ENCODE data around the gene XYLT1. TPM values are rescaled to one million over a fixed set of nuclear protein-coding genes. Genes with fewer than 3 reads are reported as not detected.
A peak's percentile ranks its signal among the peaks of the same experiment; 100 is the strongest.

Gene XYLT1
- total RNA-seq, 1 donor from 2014 or later = 12.3 TPM

GRCh38 chr16:17469741-17470181 is 999 bp downstream of the XYLT1 start:
- H3K27ac Mint-ChIP-seq = peak overlapping the region; percentile 78
- H3K4me1 Mint-ChIP-seq (ENCODE audit: low read depth) = peaks cover 36% of the 10 kb centered on the region
- peaks cover 35% of the 10 kb centered on the region for H3K27me3 Mint-ChIP-seq
- H3K36me3 Mint-ChIP-seq (ENCODE audit: insufficient read depth) = peaks cover 3% of the 10 kb centered on the region
- no peaks in the 10 kb centered on the region for H3K9me3 Mint-ChIP-seq (ENCODE audit: low read depth)
- no peak for DNase-seq (ENCODE audit: low spot score, unreplicated experiment)
- TF ChIP-seq CTCF (IDR thresholded peaks at IDR 0.05; ENCODE audit: unreplicated experiment) = no peak
- H3K4me3 Mint-ChIP-seq (ENCODE audit: low read depth) = peak overlapping the region; percentile 78

GRCh38 chr16:17469011-17469740 is 1.6 kb downstream of the XYLT1 start:
- Mint-ChIP-seq H3K27ac (peak overlapping the region; percentile 78), H3K27me3 (peaks cover 30% of the 10 kb centered on the region), H3K4me3 (ENCODE audit: low read depth) (peak overlapping the region; percentile 78), H3K9me3 (ENCODE audit: low read depth) (no peaks in the 10 kb centered on the region), H3K4me1 (ENCODE audit: low read depth) (peaks cover 36% of the 10 kb centered on the region), H3K36me3 (ENCODE audit: insufficient read depth) (peaks cover 3% of the 10 kb centered on the region)
- no peak for DNase-seq (ENCODE audit: low spot score, unreplicated experiment)
- TF ChIP-seq CTCF (IDR thresholded peaks at IDR 0.05; ENCODE audit: unreplicated experiment) = no peak

DNA sequence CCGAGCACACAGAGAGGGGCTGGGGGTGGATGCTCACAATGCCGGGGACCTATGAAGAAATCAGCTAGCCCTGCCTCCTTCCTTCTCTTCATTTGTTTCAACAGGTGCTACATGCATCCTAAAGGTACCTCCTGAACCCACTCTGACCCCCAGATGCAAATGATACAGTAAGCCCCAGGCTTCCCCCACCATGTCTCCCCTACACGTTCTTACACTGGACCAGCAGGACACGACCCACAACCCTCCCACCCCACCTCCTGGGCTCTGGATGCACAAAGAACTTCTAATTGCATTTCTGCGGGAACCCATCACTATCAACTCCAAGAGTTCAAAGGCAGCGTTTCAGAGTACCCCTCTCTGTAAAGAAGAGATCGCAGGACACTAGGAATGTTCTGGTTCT is 2.1 kb downstream of the XYLT1 start:
- H3K4me1 Mint-ChIP-seq (ENCODE audit: low read depth) = peaks cover 36% of the 10 kb centered on the region
- DNase-seq (ENCODE audit: low spot score, unreplicated experiment) = no peak
- no peak overlapping the region for H3K27ac Mint-ChIP-seq
- H3K36me3 Mint-ChIP-seq (ENCODE audit: insufficient read depth) = peaks cover 6% of the 10 kb centered on the region
- peaks cover 27% of the 10 kb centered on the region for H3K27me3 Mint-ChIP-seq
- H3K9me3 Mint-ChIP-seq (ENCODE audit: low read depth) = peaks cover 3% of the 10 kb centered on the region
- H3K4me3 Mint-ChIP-seq (ENCODE audit: low read depth) = peak overlapping the region; percentile 78
- no peak for TF ChIP-seq CTCF (IDR thresholded peaks at IDR 0.05; ENCODE audit: unreplicated experiment)

DNA sequence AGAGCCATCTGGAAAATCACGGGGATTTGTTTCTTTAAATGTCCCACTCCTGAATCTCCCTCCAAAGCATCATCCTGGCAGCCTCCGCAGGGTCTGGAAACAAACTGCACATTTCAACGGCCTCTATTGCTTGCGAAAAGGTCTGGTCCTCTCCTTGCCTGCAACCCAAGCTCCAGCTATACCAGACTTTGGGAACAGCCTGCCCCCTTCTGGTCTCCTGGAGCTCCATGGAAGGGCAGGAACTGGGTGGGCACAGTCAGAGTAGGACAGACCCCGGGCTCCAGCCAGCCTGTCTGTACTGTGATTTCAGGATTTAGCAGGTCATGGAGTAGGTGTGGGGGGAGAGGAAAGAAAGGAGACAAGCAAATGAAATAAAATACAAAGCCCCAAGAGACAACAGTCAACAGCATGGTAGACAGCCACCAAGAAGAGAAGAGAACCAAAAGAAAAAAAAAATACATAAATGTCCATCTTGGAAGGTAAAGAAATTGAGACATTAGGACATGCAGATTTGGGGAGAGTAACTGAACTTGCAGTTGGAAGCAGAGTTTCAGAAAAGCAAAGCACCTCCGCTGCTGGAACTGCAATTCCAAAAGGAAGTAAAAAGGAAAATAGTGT is 2.7 kb downstream of the XYLT1 start:
- no peak overlapping the region for H3K27ac Mint-ChIP-seq
- peaks cover 9% of the 10 kb centered on the region for H3K36me3 Mint-ChIP-seq (ENCODE audit: insufficient read depth)
- H3K27me3 Mint-ChIP-seq = peaks cover 23% of the 10 kb centered on the region
- peak; percentile 59 for DNase-seq (ENCODE audit: low spot score, unreplicated experiment)
- H3K4me3 Mint-ChIP-seq (ENCODE audit: low read depth) = peak overlapping the region; percentile 59
- H3K9me3 Mint-ChIP-seq (ENCODE audit: low read depth) = peaks cover 7% of the 10 kb centered on the region
- H3K4me1 Mint-ChIP-seq (ENCODE audit: low read depth) = peaks cover 37% of the 10 kb centered on the region
- TF ChIP-seq CTCF (IDR thresholded peaks at IDR 0.05; ENCODE audit: unreplicated experiment) = peak; percentile 73

DNA sequence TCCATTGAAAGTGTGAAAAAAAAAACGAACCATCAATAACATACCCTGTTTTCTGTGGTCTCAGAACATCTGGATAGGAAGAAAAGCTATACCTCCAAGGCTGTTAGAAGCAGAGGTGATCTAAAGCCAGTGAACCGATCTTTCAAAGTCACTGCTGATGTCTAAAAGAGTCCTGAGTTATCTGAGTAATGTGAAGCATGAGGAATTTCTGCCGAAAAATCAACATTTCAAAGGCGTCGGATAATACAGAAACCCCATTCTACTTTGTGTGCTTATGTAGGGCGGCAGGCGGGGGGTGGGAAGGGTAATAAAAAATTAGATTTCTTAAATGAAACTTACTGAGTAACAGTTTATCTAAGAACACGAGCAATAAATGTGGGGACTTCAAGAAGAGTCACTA is 3.9 kb downstream of the XYLT1 start:
- peaks cover 37% of the 10 kb centered on the region for H3K4me1 Mint-ChIP-seq (ENCODE audit: low read depth)
- H3K4me3 Mint-ChIP-seq (ENCODE audit: low read depth) = no peak overlapping the region
- DNase-seq (ENCODE audit: low spot score, unreplicated experiment) = no peak
- peaks cover 11% of the 10 kb centered on the region for H3K9me3 Mint-ChIP-seq (ENCODE audit: low read depth)
- peaks cover 13% of the 10 kb centered on the region for H3K36me3 Mint-ChIP-seq (ENCODE audit: insufficient read depth)
- TF ChIP-seq CTCF (IDR thresholded peaks at IDR 0.05; ENCODE audit: unreplicated experiment) = no peak
- peaks cover 22% of the 10 kb centered on the region for H3K27me3 Mint-ChIP-seq
- no peak overlapping the region for H3K27ac Mint-ChIP-seq
